ENCODE data around the gene CYB561D2.

DNA sequence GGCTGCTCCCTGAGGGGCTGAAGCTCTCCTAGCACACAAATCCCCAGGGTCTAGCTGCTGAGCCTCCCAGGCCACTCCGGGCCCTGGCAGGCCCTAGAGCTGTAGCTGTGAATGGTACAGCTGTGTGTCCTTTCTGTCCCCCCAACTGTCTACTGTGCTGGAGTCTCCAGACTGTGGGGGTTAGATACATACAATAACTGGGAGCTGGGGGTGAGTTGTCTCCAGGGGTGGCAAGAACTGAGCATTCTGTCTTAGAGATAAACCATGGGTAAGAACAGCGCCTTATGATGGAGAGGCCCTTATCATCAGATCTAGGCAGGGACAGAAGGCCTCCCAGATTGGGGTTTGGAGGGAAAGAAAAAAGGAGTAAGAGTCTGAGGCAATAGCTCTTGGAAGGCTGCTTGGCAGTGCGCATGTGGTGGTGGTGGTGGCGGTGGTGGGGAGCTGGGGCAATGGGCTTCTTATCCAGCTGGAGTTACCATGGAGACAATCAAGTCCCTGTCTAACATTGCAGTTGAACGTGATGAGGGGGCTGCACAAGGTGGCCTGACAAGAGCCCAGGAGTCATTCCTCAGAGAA, 3.6 kb downstream of the CYB561D2 start:
- TF ChIP-seq, protein P1, sequence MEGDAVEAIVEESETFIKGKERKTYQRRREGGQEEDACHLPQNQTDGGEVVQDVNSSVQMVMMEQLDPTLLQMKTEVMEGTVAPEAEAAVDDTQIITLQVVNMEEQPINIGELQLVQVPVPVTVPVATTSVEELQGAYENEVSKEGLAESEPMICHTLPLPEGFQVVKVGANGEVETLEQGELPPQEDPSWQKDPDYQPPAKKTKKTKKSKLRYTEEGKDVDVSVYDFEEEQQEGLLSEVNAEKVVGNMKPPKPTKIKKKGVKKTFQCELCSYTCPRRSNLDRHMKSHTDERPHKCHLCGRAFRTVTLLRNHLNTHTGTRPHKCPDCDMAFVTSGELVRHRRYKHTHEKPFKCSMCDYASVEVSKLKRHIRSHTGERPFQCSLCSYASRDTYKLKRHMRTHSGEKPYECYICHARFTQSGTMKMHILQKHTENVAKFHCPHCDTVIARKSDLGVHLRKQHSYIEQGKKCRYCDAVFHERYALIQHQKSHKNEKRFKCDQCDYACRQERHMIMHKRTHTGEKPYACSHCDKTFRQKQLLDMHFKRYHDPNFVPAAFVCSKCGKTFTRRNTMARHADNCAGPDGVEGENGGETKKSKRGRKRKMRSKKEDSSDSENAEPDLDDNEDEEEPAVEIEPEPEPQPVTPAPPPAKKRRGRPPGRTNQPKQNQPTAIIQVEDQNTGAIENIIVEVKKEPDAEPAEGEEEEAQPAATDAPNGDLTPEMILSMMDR (IDR thresholded peaks at IDR 0.05): no peak
- TF ChIP-seq EZH2 (IDR thresholded peaks at IDR 0.05; ENCODE audit: borderline replicate concordance, insufficient read depth, low read depth, low read length, poor library complexity, severe bottlenecking): no peak

Data from B cell (primary cell).